HL-60/S4 (cell line): ENCODE results near the gene INPP5K.
"Not testable (repeated sequence)": the region's sequence is repeated elsewhere in the genome, so short reads cannot be mapped to it uniquely, and the experiment has no call there.

Experiments used
- in situ Hi-C: fragments of 300-500 bp; cut with MboI; formaldehyde crosslinking; loops from 2 replicates; pipeline ENCODE4 v1.14.3; 2022; ENCODE audit warnings: low sequenced_read_pairs

INPP5K gene

DNA sequence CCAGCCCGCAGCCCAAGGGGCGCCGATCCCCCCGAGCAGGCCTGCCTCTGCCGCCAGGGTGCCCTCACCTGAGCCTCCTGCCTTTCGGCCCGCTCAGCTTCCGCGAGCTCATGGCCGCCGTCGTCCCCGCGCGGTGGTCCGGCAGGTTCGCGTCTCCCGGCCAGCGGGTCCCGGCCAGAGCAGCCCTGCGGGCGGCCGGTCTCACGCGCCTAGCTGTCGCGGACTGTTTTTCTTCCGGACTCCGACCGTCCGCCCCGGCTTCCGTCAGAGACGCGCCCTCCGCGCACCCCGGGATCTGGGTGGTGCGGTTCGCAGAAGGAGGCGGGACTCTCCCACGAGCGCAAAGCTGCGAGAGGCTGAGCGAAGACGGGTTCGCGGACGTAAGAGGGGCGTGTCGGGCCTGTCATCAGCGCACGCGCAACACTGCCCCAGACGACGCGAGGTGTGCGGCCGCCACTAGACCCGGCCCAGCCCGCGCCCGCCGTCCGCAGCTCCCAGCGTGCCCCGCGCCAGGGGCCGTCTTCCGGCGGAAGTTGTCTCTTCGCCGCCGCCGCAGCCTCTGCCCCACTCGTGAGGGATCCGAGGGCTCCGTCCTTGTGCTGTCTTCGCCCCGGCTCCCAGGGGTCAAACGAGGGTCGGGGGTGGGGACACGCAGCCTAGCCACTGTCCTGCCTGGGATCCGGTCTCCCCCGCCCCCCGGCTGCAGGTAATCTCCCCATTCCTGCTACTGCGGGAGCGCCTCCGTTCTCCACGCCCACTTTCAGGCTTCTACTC, at the start of gene INPP5K:
TSS of gene INPP5K (minus strand) at position 225 of the 774 bp plus-strand sequence. CDS start at position 112, 113 bp downstream.
- in situ Hi-C loops: no loop called here

DNA sequence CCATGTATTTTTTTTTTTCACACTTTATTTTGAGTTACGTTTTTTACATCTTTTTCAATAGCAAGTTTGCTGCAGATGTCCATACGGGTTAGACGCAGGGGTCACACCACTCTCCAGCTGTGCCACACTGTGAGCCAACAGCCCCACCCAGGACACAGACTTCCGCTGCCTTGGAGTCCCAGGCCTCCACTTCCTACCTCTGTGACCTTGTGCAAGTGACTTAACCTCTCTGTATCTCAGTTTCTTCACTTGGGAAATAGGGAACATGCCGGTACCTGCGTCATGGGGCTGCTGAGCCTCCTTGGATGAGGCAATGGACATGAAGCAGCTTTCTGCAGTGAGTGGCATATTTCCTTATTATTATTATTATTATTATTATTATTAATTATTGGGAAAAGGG, 49.5 kb upstream of the INPP5K start:
- in situ Hi-C loops: no loop called here

- in situ Hi-C loops: no loop called here
Observed at GRCh38 chr17:1563786-1564613, 47.6 kb upstream of the INPP5K start.

DNA sequence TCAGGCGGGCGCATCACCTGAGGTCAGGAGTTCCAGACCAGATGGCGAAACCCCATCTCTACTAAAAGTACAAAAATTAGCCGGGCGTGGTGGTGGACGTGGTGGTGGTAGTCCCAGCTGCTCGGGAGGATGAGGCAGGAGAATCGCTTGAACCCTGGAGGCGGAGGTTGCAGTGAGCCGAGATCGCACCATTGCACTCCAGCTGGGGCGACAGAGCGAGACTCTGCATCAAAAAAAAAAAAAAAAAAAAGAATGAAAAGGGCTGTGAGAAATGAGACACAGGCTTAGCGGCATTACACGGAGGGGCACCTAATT, 47.0 kb upstream of the INPP5K start:
- in situ Hi-C loops: not testable (repeated sequence)

DNA sequence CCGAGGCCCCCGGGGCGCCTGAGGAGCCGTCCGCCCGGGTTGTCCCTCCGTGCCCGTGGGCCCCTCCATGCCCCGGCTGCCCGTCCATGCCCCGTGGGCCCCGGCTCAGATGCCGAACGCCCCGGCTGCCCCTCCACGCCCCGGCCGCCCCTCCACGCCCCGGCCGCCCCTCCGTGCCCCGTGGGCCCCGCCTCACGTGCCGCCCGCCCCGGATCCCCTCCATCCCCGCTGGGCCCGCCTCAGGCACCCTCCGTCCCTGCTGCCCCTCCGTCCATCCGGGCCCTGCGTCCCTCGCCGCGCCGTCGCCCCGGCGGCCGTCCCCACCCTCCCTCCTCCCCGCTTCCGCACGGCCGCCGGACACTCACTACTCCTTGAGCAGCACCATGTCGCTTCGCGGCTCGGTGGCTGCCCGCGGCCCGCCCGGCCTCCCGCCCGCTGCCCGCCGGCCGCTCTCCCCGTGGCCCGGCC, 45.8 kb upstream of the INPP5K start:
- in situ Hi-C loops: no loop called here

DNA sequence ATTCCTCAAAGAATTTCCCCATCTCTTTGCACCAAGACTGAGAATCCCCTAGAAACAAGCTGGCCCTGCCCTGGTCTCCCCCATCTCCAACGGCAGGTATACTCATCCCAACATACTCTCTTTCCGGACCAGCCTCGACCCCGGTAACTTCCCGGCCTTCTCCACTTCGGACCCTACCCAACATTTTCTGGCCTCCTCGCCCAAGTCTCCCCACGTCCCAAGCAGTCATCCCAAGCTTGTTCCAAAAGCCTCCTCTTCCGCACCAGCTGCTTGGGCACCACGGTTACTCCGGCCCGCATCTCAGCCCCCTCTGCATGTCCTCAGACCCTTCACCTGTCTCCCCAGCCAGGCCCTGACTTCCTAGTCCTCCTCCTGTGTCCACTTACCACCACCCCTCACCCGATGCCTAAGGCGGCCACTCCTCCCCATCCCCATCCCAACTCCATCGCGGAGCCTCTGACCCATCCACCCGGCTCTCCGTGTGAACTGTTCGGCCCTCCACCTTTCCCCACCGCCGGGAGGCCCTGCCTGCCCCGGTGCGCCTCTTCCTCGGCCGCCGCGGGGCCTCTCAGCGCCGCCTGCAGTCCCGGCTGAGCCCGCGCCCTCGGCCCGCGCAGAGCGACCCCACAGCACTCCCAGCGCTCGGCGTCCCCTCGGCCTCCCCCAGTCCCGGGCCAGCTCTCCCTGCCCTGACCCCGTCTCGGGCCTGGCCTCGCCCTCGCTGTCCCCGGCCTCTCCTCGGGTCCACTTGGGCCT, 45.2 kb upstream of the INPP5K start:
- in situ Hi-C loops: no loop called here

DNA sequence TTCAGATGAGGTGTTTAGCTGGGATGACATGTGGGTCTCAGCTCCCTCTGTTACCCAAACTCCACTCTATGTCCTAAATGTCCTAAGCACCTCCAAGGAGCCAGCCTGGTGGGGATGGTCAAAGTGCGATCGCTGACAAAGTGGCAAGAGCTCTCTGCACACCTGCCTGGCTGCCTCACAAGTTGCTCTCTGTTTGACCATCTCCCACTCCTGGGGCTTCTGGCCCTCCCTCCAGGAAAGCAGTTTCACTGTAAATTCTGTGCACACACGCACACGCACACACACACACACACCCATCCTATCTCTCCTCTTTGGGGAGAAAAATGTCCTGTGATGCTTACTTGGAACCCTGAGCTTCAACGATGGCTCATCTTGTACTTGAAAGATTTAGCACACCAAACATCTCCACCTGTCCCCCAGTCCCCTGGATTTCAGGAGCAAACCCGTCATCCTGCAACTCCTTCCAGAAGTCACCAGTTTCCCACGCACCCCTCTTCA, 44.5 kb upstream of the INPP5K start:
- in situ Hi-C loops: no loop called here

- in situ Hi-C loops: no loop called here
Observed at GRCh38 chr17:1560101-1560857, 43.9 kb upstream of the INPP5K start.

- in situ Hi-C loops: no loop called here
Observed at GRCh38 chr17:1559047-1560043, 42.9 kb upstream of the INPP5K start.

DNA sequence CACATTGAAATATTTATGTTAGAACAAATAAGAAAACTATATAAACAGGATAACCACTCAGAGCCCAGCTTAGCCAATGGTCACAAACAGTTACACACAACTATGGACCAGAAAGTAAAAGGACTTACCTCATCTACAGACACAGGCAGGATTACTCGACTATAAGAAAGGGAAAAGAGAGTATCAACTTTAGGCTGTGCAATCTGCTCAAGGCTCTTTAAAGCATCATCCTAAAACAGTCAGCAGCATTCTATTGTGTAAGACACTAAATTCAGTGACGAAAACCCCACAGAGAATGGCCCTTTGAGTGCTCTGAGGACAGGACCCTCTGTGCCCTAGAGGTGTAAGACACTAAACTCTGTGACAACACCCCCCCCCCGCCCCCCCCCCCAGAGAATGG, 42.0 kb upstream of the INPP5K start:
- in situ Hi-C loops: no loop called here

DNA sequence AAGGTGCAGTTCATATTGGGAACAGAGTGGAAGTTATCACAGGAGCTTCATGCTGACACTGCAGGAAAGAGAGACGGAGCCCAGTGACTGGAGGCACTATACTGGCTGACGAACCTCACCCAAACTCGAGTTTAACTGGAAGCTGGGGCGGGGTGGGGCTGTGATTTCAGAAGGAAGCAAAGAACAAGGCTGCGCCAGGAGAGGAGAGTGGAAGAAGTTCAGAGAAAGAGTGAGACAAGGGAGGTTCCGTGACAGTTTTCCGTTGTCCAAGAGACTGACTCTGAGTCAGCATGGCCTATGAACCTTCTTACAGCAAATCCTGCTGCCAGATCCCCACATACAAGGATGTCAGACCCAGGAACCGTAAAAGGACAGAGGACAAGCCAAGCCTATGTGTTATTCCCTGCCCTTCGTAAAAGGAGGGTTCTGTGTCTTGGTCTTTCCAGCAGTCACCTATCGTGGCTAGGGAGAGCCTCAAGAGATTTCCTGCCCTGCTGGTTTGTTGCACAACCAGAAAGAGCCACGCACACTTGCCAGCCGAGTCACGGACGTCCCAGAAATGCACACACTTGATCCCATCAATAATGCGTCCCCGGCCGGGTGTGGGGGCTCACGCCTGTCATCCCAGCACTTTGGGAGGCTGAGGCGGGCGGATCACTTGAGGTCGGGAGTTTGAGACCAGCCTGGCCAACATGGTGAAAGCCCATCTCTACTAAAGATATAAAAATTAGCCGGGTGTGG, 41.1 kb upstream of the INPP5K start:
- in situ Hi-C loops: no loop called here

DNA sequence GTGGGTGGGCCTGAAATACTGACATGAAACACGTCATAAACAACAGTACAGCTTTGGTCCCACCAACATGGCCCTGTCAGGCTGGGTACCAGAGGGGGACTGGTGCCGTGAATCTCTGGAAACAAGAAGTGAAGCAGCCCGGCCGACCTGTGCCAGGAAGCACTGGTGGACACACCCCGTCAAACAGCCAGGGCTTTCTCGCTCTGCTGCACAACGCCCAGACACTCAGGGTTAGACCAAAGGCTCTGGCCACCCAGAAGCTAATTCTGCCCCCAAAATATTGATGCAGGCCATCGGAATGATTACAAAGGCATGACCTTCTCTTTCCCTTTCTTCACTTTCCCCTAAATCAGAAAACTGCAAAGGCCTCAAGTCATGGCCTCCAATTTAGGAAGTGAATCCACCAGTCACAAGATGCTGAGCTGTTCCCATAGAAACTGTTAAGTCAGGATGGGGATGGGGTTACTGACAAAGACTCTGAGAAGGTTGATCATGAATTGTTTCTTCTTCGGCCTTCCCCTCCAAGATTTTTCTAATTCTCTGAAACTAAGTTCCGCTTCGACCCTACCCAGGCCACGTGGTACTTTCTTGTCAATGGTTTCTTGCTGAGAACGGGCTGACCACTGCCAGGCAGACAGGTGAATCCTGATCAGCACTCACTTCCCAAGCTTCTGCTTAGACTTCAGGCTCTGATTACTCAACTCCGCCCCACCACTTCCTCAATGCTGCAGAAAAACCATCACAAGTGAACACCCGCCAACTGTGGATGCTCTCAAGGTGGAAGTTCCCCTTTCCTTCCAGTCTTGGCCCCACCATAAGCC, 39.4 kb upstream of the INPP5K start:
- in situ Hi-C loops: no loop called here

DNA sequence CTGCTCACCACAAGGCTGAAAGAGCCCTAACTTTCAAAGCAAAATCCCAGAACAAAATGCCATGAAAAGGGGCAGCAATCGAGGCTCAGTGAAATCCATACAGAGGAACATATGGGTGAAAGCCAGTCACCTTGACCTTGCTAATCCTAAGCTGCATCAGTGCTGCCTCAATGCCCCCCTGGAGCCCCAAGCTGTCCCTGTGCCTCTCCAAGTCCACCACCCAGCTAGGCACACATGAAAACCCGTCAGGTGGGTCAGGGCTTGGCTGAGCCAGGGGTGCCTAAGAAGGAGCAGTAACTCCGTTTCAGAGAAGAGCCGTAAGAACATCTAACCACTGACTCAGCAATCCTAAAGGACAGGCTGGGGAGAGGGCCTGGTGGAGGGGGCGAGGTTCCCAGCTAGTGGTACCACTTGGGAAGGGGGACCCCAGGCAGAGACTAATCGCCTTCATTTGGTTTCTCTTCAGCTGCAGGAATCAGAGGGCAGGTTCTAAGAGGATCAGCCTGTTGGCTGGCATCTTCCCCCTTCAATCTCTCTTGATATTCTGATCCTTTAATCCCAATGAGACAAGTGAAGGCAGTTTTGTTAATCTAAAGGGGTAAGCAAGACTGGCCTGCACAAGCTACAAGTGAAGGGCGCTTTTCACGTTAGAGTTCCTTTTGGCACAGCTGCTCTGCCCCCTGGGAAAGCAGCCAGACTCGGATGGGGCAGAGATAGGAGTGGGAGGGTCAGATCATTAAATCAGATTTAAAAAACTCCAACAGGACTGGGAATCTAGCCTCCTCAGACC, 38.5 kb upstream of the INPP5K start:
- in situ Hi-C loops: no loop called here

DNA sequence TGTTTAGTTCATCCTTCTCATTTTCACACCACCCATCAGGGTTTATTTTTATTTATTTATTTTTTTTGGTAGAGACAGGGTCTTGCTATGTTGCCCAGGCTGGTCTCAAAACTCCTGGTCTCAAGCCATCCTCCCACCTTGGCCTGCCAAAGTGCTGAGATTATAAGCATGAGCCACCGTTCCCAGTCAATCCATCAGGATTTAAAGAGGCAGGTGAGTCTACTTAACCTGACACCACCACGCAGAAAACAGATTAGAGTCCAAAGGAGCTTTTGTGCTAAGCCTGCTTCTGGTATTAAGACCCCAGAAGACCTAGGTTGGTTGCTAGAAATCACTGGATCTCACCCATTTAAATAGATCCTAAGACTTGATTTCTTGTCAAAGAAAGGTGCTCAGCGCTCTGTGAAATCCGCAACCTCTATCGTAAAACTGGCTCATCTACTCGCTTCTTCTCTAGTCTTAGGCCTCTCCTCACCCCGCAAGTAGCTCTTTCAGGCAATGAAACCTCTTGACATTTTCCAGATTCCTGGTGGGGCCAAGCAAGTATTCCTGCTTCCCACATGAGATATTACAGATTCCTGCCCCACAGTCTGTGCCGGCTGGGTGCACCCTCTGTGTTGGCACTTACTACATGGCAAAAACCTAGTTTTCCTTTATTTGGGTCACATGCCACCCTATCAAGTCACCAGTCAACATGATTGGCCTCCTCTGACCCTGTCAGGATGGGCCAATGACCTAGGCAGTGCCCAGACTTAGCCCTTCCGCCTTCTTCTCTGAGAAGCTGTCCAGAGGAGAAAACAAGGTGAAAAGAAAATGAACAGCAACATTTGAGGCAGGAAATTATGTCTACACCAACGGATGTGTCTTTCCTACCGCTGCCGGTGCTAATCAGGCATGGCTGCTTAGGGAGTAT, 37.2 kb upstream of the INPP5K start:
- in situ Hi-C loops: no loop called here

DNA sequence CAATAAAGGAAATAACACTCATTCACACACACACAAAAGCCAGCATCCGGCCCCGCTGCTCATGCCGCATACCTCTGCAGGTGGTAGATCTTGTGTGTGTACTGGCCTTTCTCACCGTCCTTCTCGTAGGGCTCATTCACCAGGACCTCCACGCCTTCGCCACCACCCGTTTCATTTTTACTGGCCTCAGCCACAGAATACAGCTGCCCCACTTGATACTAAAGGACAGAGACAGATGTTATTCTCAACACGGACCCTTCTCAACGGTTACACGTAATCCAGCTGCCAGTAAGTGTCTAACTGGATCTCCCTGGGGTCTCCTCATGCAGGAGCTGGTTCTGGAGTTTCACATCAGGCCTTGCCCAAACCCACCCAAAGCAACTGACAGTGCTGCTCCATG, 36.5 kb upstream of the INPP5K start:
- in situ Hi-C loops: no loop called here

DNA sequence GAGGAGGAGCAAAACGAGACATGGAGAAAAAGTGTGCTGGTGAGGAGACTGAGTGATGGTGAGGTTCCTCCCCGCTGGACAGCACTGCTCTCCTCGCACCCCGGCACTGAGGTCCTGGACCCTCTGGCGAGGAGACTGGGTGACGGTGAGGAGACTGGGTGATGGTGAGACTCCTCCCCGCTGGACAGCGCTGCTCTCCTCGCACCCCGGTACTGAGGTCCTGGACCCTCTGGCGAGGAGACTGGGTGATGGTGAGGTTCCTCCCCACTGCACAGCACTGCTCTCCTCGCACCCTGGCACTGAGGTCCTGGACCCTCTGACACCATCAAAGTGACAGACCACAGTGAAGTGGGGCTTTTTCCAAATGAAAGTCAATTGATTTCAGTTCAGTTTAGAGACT, 35.3 kb upstream of the INPP5K start:
- in situ Hi-C loops: no loop called here
